Parathyroid adenoma (tissue), 2 donors: ENCODE results near the gene FREM2.

Experiments used
- H2AFZ ChIP-seq: fragments of 300-600 bp; sonication (generic); one replicate; pipeline ENCODE4 v1.7.0; 2017; ENCODE audit warnings: antibody characterized with exemption, mild to moderate bottlenecking
- H3K27ac ChIP-seq: fragments of 300-600 bp; sonication (generic); one replicate; pipeline ENCODE4 v1.7.0; 2017
- H3K27me3 ChIP-seq: fragments of 300-600 bp; sonication (generic); one replicate; pipeline ENCODE4 v1.7.0; 2017; ENCODE audit warnings: low read length; ENCODE audit not compliant: control insufficient read depth, insufficient read depth
- H3K36me3 ChIP-seq: fragments of 300-600 bp; sonication (generic); one replicate; pipeline ENCODE4 v1.7.0; 2017; ENCODE audit warnings: low read length; ENCODE audit not compliant: control insufficient read depth, insufficient read depth
- H3K4me1 ChIP-seq: fragments of 300-600 bp; sonication (generic); one replicate; pipeline ENCODE4 v1.7.0; 2017; ENCODE audit warnings: control low read depth
- H3K4me2 ChIP-seq: fragments of 300-600 bp; sonication (generic); one replicate; pipeline ENCODE4 v1.7.0; 2017; ENCODE audit warnings: low read length
- H3K4me3 ChIP-seq: fragments of 300-600 bp; sonication (generic); one replicate; pipeline ENCODE4 v1.7.0; 2017; ENCODE audit warnings: low read depth, low read length
- H3K79me2 ChIP-seq: fragments of 300-600 bp; sonication (generic); one replicate; pipeline ENCODE4 v1.7.0; 2017; ENCODE audit warnings: control low read depth
- H3K9ac ChIP-seq: fragments of 300-600 bp; sonication (generic); one replicate; pipeline ENCODE4 v1.7.0; 2017; ENCODE audit warnings: mild to moderate bottlenecking
- H3K9me3 ChIP-seq: fragments of 300-600 bp; sonication (generic); one replicate; pipeline ENCODE4 v1.7.0; 2017; ENCODE audit warnings: low read length; ENCODE audit not compliant: control insufficient read depth
- CTCF ChIP-seq: fragments of 300-600 bp; sonication (generic); IDR thresholded peaks from one replicate; pipeline ENCODE4 v1.7.0; 2017; ENCODE audit warnings: antibody characterized with exemption, mild to moderate bottlenecking
- donor health status: primary hyperparathyroidism.

Gene FREM2

GRCh38 chr13:38856065-38856464, 169.2 kb downstream of the FREM2 start:
- Histone ChIP-seq H3K27ac (no peak overlapping the region), H3K79me2 (no peaks in the 10 kb centered on the region), H3K4me2 (no peak overlapping the region), H3K36me3 (no peaks in the 10 kb centered on the region), H3K27me3 (no peaks in the 10 kb centered on the region), H3K9ac (no peak overlapping the region), H3K9me3 (no peaks in the 10 kb centered on the region), H3K4me3 (no peak overlapping the region), H3K4me1 (no peaks in the 10 kb centered on the region), H2AFZ (no peak overlapping the region)
- no peak for TF ChIP-seq CTCF

GRCh38 chr13:38862443-38862842, 175.6 kb downstream of the FREM2 start:
- Histone ChIP-seq H3K9ac (no peak overlapping the region), H3K36me3 (no peaks in the 10 kb centered on the region), H3K4me2 (no peak overlapping the region), H3K4me1 (no peaks in the 10 kb centered on the region), H2AFZ (no peak overlapping the region), H3K9me3 (no peaks in the 10 kb centered on the region), H3K27ac (no peak overlapping the region), H3K79me2 (no peaks in the 10 kb centered on the region), H3K4me3 (no peak overlapping the region), H3K27me3 (no peaks in the 10 kb centered on the region)
- TF ChIP-seq CTCF: no peak

GRCh38 chr13:38863536-38863935, 176.7 kb downstream of the FREM2 start:
- Histone ChIP-seq H3K9ac (no peak overlapping the region), H3K27me3 (no peaks in the 10 kb centered on the region), H3K79me2 (no peaks in the 10 kb centered on the region), H3K9me3 (no peaks in the 10 kb centered on the region), H3K4me1 (no peaks in the 10 kb centered on the region), H2AFZ (no peak overlapping the region), H3K27ac (no peak overlapping the region), H3K4me2 (no peak overlapping the region), H3K4me3 (no peak overlapping the region), H3K36me3 (no peaks in the 10 kb centered on the region)
- TF ChIP-seq CTCF: no peak

- H3K36me3 ChIP-seq: no peaks in the 10 kb centered on the region
- no peaks in the 10 kb centered on the region for H3K4me1 ChIP-seq
- H3K9ac ChIP-seq: no peak overlapping the region
- no peak overlapping the region for H3K4me3 ChIP-seq
- H3K27me3 ChIP-seq: no peaks in the 10 kb centered on the region
- H3K9me3 ChIP-seq: no peaks in the 10 kb centered on the region
- no peaks in the 10 kb centered on the region for H3K79me2 ChIP-seq
- no peak overlapping the region for H2AFZ ChIP-seq
- H3K4me2 ChIP-seq: no peak overlapping the region
- no peak overlapping the region for H3K27ac ChIP-seq
- TF ChIP-seq CTCF: no peak
Observed at GRCh38 chr13:38866649-38867048, 179.8 kb downstream of the FREM2 start.

- no peak overlapping the region for H2AFZ ChIP-seq
- H3K27ac ChIP-seq: no peak overlapping the region
- H3K9ac ChIP-seq: no peak overlapping the region
- H3K4me3 ChIP-seq: no peak overlapping the region
- TF ChIP-seq CTCF: no peak
- H3K36me3 ChIP-seq: no peaks in the 10 kb centered on the region
- H3K27me3 ChIP-seq: no peaks in the 10 kb centered on the region
- H3K4me1 ChIP-seq: no peaks in the 10 kb centered on the region
- H3K9me3 ChIP-seq: no peaks in the 10 kb centered on the region
- H3K4me2 ChIP-seq: no peak overlapping the region
- H3K79me2 ChIP-seq: no peaks in the 10 kb centered on the region
Observed at GRCh38 chr13:38868399-38868798, 181.5 kb downstream of the FREM2 start.
